Activated CD4-positive, alpha-beta T cell treated with anti-CD3 and anti-CD28 coated beads, Interleukin-2, amount 10 ng/mL, durations not matched to agents 24 days and 14 days (primary cell): ENCODE measurements around the gene SH2D1A. TPM values are rescaled to one million over a fixed set of nuclear protein-coding genes. Genes with fewer than 3 reads are reported as not detected.
"Not testable (repeated sequence)": the region's sequence is repeated elsewhere in the genome, so short reads cannot be mapped to it uniquely, and the experiment has no call there.

Experiments
- DNase-seq: peaks from one replicate; pipeline ENCODE4 v3.0.0; 2022
- H3K27ac Mint-ChIP-seq: one replicate; pipeline ENCODE4 v1.8.0; 2022; ENCODE audit warnings: mild to moderate bottlenecking, mixed read lengths
- H3K27me3 Mint-ChIP-seq: one replicate; pipeline ENCODE4 v1.8.0; 2022; ENCODE audit warnings: mixed read lengths
- H3K36me3 Mint-ChIP-seq: one replicate; pipeline ENCODE4 v1.8.0; 2022; ENCODE audit warnings: low read depth, mild to moderate bottlenecking, mixed read lengths
- H3K4me1 Mint-ChIP-seq: one replicate; pipeline ENCODE4 v1.8.0; 2021; ENCODE audit warnings: mixed read lengths
- H3K4me3 Mint-ChIP-seq: one replicate; pipeline ENCODE4 v1.8.0; 2022; ENCODE audit warnings: mild to moderate bottlenecking, moderate library complexity, mixed read lengths
- H3K9me3 Mint-ChIP-seq: one replicate; pipeline ENCODE4 v1.8.0; 2021; ENCODE audit warnings: mixed read lengths
- intact Hi-C: fragments of 100-400 bp; cut with micrococcal nuclease; formaldehyde crosslinking; loops from one replicate; pipeline ENCODE4 v1.15.1; 2023
- total RNA-seq: library from RNA; stranded (reverse); gene quantifications from 2 replicates; pipeline ENCODE4 v1.2.3, GENCODE V29; 2022

The SH2D1A gene
- total RNA-seq, 1 donor from 2014 or later, result 53.9 TPM

DNA sequence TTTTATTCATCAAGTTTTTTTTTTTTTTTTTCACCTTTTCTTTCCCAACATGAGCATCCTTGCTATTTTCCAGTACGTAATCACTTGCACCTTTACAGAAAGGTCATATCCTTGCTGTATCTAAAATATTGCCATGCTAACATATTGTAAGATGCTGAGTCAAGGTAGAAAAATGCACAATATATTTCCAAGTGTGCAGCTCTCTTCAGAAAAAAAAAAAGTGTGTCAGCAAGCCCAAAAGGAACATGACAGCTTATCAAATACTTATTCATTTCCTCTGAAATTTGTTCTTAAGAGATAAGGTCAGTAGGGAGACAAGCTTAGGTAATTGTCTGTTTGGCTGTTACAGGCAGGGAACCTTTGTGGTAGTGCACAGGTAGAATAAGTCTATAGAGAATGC is 27.0 kb downstream of the SH2D1A start:
- no peak for DNase-seq
- Mint-ChIP-seq H3K4me3 (no peak overlapping the region), H3K36me3 (peaks cover 38% of the 10 kb centered on the region), H3K4me1 (peaks cover 25% of the 10 kb centered on the region), H3K9me3 (no peaks in the 10 kb centered on the region), H3K27me3 (no peaks in the 10 kb centered on the region), H3K27ac (no peak overlapping the region)
- intact Hi-C loops, result no loop called here

- no peak overlapping the region for H3K4me3 Mint-ChIP-seq
- no peaks in the 10 kb centered on the region for H3K9me3 Mint-ChIP-seq
- no peak overlapping the region for H3K27ac Mint-ChIP-seq
- H3K36me3 Mint-ChIP-seq, result peaks cover 25% of the 10 kb centered on the region
- H3K27me3 Mint-ChIP-seq, result no peaks in the 10 kb centered on the region
- peaks cover 11% of the 10 kb centered on the region for H3K4me1 Mint-ChIP-seq
- intact Hi-C loops, result no loop called here
- DNase-seq, result peak; percentile 16
These were observed 32.3 kb downstream of the SH2D1A start for GRCh38 chrX:124378643-124379042.

DNA sequence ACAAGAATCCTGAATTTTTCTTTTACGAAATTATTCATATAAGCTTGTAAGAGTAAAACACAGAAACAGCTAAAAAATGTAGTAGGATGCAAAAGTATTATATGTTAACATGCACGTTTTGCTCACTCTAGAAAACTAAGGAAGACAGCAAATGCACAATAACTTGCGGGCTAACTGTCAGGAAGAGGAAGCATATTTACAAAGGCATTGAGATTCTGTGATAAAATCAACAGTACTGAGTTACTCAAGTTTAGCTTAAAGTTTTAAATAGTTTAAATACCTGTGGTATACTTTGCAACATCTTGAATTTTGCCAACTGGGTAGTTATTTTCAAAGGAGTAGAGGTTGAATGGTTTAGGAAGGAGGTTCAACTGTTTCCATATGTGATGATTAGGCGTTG is 37.0 kb downstream of the SH2D1A start:
- H3K36me3 Mint-ChIP-seq, result peaks cover 28% of the 10 kb centered on the region
- no peak for DNase-seq
- intact Hi-C loops, result no loop called here
- no peaks in the 10 kb centered on the region for H3K27me3 Mint-ChIP-seq
- no peak overlapping the region for H3K4me3 Mint-ChIP-seq
- peaks cover 6% of the 10 kb centered on the region for H3K4me1 Mint-ChIP-seq
- no peak overlapping the region for H3K27ac Mint-ChIP-seq
- H3K9me3 Mint-ChIP-seq, result no peaks in the 10 kb centered on the region

DNA sequence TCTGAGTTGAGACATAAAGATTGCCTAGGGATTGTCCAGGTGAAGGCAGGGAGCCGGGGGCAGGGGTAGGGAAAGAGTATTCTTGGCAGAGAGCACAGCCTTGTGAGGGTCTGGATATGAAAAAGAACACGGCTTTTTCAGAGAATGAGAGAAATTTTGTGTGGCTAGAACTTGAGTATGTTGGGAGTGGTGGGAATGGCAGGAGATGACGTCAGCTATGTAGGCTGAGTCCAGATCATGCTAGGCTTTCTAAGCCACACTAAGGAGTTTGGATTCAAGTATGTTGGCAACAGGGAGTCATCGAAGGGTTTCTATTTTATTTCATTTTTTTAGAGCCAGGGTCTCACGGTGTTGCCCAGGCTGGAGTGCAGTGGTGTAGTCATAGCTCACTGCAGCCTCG is 40.0 kb downstream of the SH2D1A start:
- peaks cover 6% of the 10 kb centered on the region for H3K4me1 Mint-ChIP-seq
- no peak overlapping the region for H3K4me3 Mint-ChIP-seq
- no peaks in the 10 kb centered on the region for H3K27me3 Mint-ChIP-seq
- intact Hi-C loops, result no loop called here
- DNase-seq, result peak; percentile 17
- H3K36me3 Mint-ChIP-seq, result peaks cover 25% of the 10 kb centered on the region
- no peak overlapping the region for H3K27ac Mint-ChIP-seq
- no peaks in the 10 kb centered on the region for H3K9me3 Mint-ChIP-seq

DNA sequence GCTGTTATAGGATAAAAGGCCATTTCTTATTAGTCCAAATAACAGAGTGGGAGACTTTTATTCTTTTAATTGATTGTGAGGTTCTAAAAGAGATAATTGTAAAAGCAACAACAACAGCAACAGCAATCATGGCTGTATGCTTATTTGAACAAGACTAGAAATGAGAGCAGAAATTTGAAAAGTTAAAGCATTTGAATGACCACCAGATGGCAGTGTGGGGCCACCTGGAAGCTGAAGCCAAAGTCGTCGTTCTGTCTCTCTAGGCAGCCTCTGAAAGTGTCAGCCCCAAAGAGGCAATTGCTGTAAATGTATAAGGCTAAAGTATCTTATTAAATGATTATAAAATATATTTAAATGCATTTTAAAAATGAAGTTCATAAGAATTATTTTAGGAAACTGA is 42.2 kb downstream of the SH2D1A start:
- no peaks in the 10 kb centered on the region for H3K9me3 Mint-ChIP-seq
- peaks cover 9% of the 10 kb centered on the region for H3K4me1 Mint-ChIP-seq

DNA sequence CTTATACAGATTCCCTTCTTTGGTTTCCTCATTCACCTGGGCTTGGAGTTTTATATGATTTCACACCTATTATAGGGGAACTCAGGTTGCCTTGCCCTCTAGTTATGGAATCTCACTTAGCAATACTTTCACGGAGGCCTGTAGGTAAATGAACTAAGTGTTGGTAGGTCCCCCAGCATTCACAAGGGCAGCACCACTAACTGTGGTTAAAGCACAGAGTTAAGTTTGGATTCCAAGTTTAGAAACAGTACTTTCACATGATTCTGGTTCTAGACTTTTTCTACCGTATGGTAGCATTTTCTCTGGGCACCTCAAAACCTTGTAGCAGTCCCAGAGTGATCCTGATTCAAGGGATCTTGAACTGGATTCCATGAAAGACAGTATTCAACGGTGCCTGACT is 46.4 kb downstream of the SH2D1A start:
- H3K9me3 Mint-ChIP-seq, result no peaks in the 10 kb centered on the region
- peaks cover 24% of the 10 kb centered on the region for H3K4me1 Mint-ChIP-seq
- H3K4me3 Mint-ChIP-seq, result no peak overlapping the region
- H3K27ac Mint-ChIP-seq, result no peak overlapping the region
- H3K27me3 Mint-ChIP-seq, result no peaks in the 10 kb centered on the region
- intact Hi-C loops, result loop anchor here (5.0 to 10.0 kb wide), 2 partner anchors 35 to 902 kb away; no protein-coding TSS in a partner anchor
- no peak for DNase-seq
- H3K36me3 Mint-ChIP-seq, result peaks cover 13% of the 10 kb centered on the region

More for the DNA sequence above, 42.2 kb downstream of the SH2D1A start:
- Mint-ChIP-seq H3K27ac (no peak overlapping the region), H3K4me3 (no peak overlapping the region), H3K36me3 (peaks cover 22% of the 10 kb centered on the region), H3K27me3 (no peaks in the 10 kb centered on the region)
- intact Hi-C loops, result loop anchor here (2.0 kb wide), 1 partner anchor 176 kb away; no protein-coding TSS in a partner anchor
- peak; percentile 84 for DNase-seq

GRCh38 chrX:124393238-124393637 is 46.9 kb downstream of the SH2D1A start:
- DNase-seq, result no peak
- Mint-ChIP-seq H3K4me3 (no peak overlapping the region), H3K4me1 (peaks cover 22% of the 10 kb centered on the region), H3K36me3 (peaks cover 10% of the 10 kb centered on the region), H3K27me3 (no peaks in the 10 kb centered on the region), H3K27ac (peak overlapping the region; percentile 65), H3K9me3 (no peaks in the 10 kb centered on the region)
- intact Hi-C loops, result loop anchor here (5.0 to 10.0 kb wide), 2 partner anchors 36 to 902 kb away; no protein-coding TSS in a partner anchor

- DNase-seq, result no peak
- Mint-ChIP-seq H3K4me3 (no peak overlapping the region), H3K27ac (peak overlapping the region; percentile 65), H3K36me3 (peaks cover 10% of the 10 kb centered on the region), H3K27me3 (no peaks in the 10 kb centered on the region), H3K4me1 (peaks cover 22% of the 10 kb centered on the region), H3K9me3 (no peaks in the 10 kb centered on the region)
- intact Hi-C loops, result loop anchor here (5.0 to 10.0 kb wide), 2 partner anchors 36 to 901 kb away; no protein-coding TSS in a partner anchor
These were observed 47.3 kb downstream of the SH2D1A start for GRCh38 chrX:124393659-124394058.

GRCh38 chrX:124395145-124395880 is 49.0 kb downstream of the SH2D1A start:
- H3K9me3 Mint-ChIP-seq, result no peaks in the 10 kb centered on the region
- peak overlapping the region; percentile 32 for H3K27ac Mint-ChIP-seq
- H3K4me1 Mint-ChIP-seq, result peaks cover 22% of the 10 kb centered on the region
- no peaks in the 10 kb centered on the region for H3K27me3 Mint-ChIP-seq
- intact Hi-C loops, result loop anchor here (1.0 to 10.0 kb wide), 2 partner anchors 9 to 899 kb away; no protein-coding TSS in a partner anchor
- peak overlapping the region; percentile 48 for H3K4me3 Mint-ChIP-seq
- peaks cover 10% of the 10 kb centered on the region for H3K36me3 Mint-ChIP-seq
- peak; percentile 55 for DNase-seq

GRCh38 chrX:124401696-124402095 is 55.3 kb downstream of the SH2D1A start:
- no peak for DNase-seq
- Mint-ChIP-seq H3K36me3 (no peaks in the 10 kb centered on the region), H3K9me3 (no peaks in the 10 kb centered on the region), H3K4me1 (peaks cover 5% of the 10 kb centered on the region), H3K27me3 (no peaks in the 10 kb centered on the region), H3K4me3 (no peak overlapping the region), H3K27ac (no peak overlapping the region)
- intact Hi-C loops, result loop anchor here (10.0 kb wide), 1 partner anchor 313 kb away; no protein-coding TSS in a partner anchor

GRCh38 chrX:124405868-124406267 is 59.5 kb downstream of the SH2D1A start:
- Mint-ChIP-seq H3K27me3 (no peaks in the 10 kb centered on the region), H3K9me3 (no peaks in the 10 kb centered on the region), H3K36me3 (no peaks in the 10 kb centered on the region), H3K27ac (no peak overlapping the region), H3K4me1 (peaks cover 3% of the 10 kb centered on the region), H3K4me3 (no peak overlapping the region)
- intact Hi-C loops, result loop anchor here (2.0 to 10.0 kb wide), 2 partner anchors 309 to 725 kb away; no protein-coding TSS in a partner anchor
- DNase-seq, result no peak

GRCh38 chrX:124406294-124407014 is 60.1 kb downstream of the SH2D1A start:
- DNase-seq, result peak; percentile 86
- Mint-ChIP-seq H3K4me1 (peaks cover 3% of the 10 kb centered on the region), H3K27ac (no peak overlapping the region), H3K4me3 (no peak overlapping the region), H3K27me3 (no peaks in the 10 kb centered on the region), H3K9me3 (no peaks in the 10 kb centered on the region), H3K36me3 (no peaks in the 10 kb centered on the region)
- intact Hi-C loops, result loop anchor here (2.0 to 10.0 kb wide), 2 partner anchors 308 to 724 kb away; no protein-coding TSS in a partner anchor

GRCh38 chrX:124407226-124407625 is 60.9 kb downstream of the SH2D1A start:
- no peak overlapping the region for H3K27ac Mint-ChIP-seq
- no peak overlapping the region for H3K4me3 Mint-ChIP-seq
- intact Hi-C loops, result loop anchor here (2.0 to 10.0 kb wide), 2 partner anchors 308 to 724 kb away; no protein-coding TSS in a partner anchor
- no peak for DNase-seq
- H3K27me3 Mint-ChIP-seq, result no peaks in the 10 kb centered on the region
- no peaks in the 10 kb centered on the region for H3K9me3 Mint-ChIP-seq
- peaks cover 3% of the 10 kb centered on the region for H3K4me1 Mint-ChIP-seq
- no peaks in the 10 kb centered on the region for H3K36me3 Mint-ChIP-seq

- not testable (repeated sequence) for H3K36me3 Mint-ChIP-seq, H3K27me3 Mint-ChIP-seq, H3K4me1 Mint-ChIP-seq, H3K9me3 Mint-ChIP-seq, H3K4me3 Mint-ChIP-seq, H3K27ac Mint-ChIP-seq, DNase-seq
- intact Hi-C loops, result loop anchor here (10.0 kb wide), 1 partner anchor 306 kb away; no protein-coding TSS in a partner anchor
These were observed 62.0 kb downstream of the SH2D1A start for GRCh38 chrX:124408380-124408779.
